NCI-H146 treated with DMSO at 0.1 percent for 48 hours (cell line): ENCODE data around the gene FOXRED1.
"Not testable (repeated sequence)": the region's sequence is repeated elsewhere in the genome, so short reads cannot be mapped to it uniquely, and the experiment has no call there.

Experiments used
- DNase-seq: peaks from one replicate; lab custom pipeline; 2025; ENCODE audit not compliant: unreplicated experiment; lab: John Stamatoyannopoulos, UW

The FOXRED1 gene

DNA sequence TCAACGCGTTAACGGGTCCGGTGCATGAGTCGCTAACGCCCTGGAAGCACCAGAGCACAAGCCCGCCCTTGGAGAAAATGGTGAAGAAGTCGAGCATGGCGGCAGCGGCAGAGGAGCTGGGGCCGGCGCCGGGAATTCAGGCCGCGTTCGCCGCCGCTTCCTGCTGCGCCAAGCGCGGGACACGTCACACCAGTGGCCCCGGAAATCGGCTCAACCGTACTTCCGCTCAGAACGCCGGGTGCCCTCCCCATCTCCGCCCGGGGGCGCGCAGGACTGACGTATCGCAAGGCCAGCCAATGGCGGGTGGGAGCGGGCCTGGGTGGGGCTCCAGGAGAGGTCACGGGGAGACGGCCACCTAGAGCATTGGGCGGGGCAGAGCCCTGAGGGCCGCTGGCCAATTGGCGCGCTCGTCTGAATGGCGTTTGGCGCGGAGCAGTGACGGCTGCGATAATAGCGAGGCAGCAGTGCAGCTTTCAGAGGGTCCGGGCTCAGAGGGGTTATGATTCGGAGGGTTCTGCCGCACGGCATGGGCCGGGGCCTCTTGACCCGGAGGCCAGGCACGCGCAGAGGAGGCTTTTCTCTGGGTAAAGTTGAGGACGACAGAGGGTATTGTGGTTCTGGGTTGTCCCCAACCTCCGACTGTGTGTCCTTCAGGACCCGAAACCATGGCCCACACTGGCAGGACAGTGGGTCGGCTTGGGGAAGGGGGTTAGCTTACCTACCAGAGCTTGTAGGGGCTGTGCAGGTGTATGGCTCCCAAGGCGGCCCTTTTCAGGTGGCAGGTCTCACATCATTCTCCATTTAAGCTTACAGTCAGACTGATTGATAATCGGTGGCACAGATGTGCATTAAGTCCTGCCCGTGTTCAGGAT, at the start of gene FOXRED1, which contains the start of gene SRPRA:
Gene FOXRED1 (plus strand): TSS at position 447 of the 872 bp plus-strand sequence. CDS start 53 bp downstream, at position 500.
Gene SRPRA (minus strand): TSS at position 188 of the 872 bp plus-strand sequence. CDS start 91 bp downstream, at position 97.
- DNase-seq = peak; percentile 94

GRCh38 chr11:126219547-126219946, 49.4 kb upstream of the FOXRED1 start:
- DNase-seq = no peak

GRCh38 chr11:126224647-126225294, 44.2 kb upstream of the FOXRED1 start:
- no peak for DNase-seq

DNA sequence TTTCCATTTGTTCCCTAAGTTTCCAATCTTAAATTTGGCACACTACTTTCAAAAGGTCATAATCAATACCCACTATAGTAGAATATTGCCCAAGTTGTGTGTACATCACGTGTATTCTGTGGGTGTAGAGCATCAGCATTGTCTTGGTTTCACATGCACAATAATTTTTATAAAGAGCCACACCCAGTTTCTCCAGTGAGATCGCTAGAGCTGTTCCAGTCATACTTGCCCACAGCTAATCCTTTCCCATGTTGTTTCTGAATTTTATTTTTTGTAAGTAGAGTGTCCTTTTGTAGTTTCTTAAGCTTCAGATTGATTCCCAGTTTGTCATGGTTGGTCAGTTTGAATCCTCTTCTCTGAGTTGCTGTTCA, 43.7 kb upstream of the FOXRED1 start:
- DNase-seq = no peak

DNA sequence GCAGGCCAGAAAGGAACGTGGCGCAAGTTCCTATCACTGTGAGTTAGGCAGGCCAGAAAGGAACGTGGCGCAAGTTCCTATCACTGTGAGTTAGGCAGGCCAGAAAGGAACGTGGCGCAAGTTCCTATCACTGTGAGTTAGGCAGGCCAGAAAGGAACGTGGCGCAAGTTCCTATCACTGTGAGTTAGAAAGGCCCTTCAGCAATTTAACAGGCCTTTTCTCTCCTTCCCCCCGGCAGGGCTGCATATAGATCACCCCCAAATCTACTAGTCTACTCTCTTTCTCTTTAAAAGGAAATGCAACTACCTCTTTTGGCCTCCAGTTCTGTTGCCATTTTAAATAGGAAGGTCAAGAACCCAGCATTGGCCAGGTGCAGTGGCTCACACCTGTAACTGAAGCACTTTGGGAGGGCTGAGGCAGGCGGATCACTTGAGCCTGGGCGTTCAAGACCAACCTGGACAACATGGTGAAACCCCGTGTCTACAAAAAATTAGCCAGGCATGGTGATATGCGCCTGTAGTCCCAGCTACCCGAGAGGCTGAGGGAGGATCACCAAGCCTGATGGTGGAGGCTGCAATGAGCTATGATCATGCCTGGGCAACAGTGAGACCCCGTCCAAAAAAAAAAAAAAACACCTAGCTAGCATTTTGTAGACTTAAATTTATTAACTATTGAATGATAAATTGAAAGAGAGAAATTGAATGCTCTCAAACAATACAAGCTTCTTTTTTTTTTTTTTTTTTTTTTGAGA, 42.4 kb upstream of the FOXRED1 start:
- DNase-seq = no peak

DNA sequence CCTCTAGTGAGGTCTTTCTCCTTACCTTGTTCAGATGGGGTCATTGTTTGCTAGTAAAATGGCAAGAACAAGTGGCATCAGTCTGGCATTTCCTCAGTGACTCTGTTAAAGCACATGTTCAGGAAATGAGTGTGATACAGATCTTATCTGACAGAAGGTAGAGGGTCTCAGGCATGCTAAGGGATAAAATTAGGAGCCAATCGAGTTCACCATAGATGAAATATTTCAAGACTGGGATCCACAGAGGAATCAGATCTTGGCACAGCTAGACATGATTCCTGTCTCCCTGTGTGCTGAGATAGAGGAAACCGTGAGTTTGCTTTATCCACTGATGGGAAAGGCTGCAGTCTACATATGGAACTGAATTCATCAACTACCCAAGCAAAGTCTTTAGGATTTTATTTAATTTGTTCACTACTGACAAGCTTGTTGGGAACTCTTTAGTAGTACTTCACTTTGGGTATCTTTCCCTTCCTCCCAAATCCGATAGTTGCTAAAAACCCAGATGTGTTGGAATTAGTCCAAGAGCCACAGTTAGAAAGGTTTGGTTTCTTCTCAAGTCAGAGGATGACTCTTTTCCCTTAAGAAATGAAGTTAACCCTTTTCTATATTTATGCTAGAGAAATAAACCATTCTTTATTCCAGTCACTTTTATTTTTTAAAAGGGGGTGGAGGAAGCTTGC, 39.0 kb upstream of the FOXRED1 start:
- DNase-seq = no peak

- no peak for DNase-seq
Observed at GRCh38 chr11:126231725-126232459, 37.1 kb upstream of the FOXRED1 start.

DNA sequence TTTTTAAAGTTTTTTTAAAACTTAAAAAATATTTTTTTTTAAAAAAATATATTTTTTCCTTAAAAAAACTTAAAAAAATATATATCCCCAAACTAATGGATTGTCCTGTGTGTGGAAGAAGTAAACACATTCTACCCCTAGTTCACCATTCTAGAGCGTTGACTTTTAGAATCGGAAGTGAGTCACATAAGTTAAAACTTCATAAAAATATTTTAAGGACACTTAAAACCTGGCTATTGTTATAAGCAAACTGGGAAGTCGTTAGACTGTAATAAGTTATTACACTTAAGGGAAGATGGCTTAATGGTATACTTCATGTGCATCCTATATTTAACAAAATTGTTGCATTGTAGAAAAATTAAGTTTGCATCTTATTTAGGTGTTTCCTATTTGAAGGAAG, 36.3 kb upstream of the FOXRED1 start:
- no peak for DNase-seq

DNA sequence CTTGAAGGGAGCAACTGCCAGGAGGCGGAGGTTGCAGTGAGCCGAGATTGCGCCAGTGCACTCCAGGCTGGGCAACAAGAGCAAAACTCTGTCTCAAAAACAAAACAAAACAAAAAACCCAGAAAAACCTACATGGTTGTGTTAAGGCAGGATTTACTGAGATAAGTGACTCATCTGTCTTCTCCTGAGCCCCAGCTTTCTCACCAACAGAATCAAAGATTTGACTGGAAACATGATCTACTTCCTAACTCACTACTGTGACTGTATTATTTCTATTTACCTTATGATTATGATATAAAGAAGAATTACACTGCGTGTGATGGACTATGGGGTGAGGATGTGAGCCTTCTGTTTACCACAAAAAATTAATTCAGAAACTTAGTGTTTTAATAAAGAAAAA, 35.6 kb upstream of the FOXRED1 start:
- no peak for DNase-seq

DNA sequence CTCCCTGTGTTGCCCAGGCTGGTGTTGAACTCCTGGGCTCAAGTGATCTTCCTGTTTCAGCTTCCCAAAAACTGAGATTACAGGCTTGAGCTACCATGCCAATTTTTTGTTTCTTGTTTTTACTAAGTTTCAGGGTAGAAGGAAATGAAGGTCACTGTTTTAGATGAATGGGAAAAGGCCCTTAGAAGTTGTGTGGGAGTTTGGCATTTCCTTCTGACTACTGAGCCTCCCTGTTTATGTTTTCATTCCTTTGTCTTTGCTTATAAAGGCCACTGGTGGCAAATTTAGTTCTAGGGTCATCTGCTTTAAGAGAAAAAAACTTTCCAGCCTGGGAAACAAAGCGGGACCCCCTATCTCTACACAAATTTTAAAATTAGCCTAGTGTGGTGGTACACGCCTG, 22.3 kb upstream of the FOXRED1 start:
- DNase-seq = no peak

- no peak for DNase-seq
Observed at GRCh38 chr11:126253265-126253664, 15.7 kb upstream of the FOXRED1 start.

DNA sequence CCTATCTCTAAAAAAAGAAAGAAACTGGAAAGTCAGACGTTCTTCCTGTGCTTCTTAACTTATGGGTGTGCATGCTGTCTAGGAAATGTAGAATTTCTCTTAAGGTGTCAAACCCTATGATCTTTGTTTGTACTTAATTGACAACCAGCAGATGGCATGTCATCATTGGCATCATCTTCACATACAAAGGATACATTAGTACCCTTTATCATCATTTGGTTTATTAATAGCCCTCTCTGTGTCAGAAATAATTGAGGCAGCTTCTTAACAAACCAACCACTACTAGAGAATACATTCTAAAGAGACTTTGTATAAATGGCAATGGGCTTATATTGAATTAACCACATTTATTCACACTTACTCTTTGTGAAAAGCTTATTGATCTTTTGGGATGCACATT, 14.1 kb upstream of the FOXRED1 start:
- no peak for DNase-seq

DNA sequence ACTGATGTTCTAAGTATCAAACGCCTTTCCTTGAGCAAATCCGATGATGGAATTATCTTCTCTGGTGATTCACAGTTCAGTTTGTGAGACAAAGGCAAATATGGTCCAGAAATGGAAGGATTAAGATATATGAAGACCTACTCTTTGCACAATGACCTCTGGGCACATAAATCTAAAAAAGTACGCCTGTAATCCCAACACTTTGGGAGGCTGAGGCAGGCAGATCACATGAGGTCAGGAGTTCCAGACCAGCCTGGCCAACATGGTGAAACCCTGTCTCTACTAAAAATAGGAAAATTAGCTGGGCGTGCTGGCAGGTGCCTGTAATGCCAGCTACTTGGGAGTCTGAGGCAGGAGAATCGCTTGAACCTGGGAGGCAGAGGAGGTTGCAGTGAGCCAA, 13.4 kb upstream of the FOXRED1 start:
- not testable (repeated sequence) for DNase-seq

DNA sequence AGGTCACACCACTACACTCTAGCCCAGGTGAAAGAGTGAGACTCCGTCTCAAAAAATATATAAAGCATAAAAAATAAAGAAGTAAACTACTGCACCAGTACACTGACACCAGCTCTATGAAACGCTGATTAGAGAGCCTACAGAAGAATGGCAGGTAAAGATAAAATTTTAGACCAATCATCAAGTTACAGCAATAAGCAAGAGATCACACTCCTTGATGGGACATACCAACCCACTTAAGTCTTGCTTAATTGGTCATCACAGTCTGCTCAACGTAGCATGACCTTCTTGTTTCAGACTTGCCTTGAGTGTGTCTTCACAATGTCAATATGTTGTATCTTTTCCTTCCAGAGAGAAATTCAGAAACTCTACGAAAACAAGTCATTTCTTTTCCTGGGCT, 12.7 kb upstream of the FOXRED1 start:
- DNase-seq = no peak

- no peak for DNase-seq
Observed at GRCh38 chr11:126257144-126257543, 11.8 kb upstream of the FOXRED1 start.

DNA sequence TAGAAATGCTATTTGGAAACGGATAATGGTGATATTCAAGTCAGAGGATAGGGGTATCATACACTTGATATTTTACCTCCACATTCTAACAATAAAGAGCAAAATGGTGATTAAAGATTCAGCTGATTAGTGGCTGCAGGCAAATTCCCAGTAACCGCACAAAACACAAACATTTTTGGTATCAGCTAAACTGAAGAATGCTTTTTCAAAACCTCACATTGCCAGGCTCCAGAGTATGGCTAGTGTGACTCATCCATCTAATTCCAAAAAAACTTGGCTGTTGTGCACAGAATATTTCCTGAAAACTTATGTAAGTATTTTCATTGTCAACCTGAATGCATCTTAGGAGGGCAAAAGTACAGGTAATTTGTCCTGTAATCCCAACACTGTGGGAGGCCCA, 11.2 kb upstream of the FOXRED1 start:
- DNase-seq = no peak

- no peak for DNase-seq
Observed at GRCh38 chr11:126262216-126262615, 6.7 kb upstream of the FOXRED1 start.

- DNase-seq = no peak
Observed at GRCh38 chr11:126263489-126263888, 5.5 kb upstream of the FOXRED1 start.

- no peak for DNase-seq
Observed at GRCh38 chr11:126265811-126266210, 3.1 kb upstream of the FOXRED1 start.

DNA sequence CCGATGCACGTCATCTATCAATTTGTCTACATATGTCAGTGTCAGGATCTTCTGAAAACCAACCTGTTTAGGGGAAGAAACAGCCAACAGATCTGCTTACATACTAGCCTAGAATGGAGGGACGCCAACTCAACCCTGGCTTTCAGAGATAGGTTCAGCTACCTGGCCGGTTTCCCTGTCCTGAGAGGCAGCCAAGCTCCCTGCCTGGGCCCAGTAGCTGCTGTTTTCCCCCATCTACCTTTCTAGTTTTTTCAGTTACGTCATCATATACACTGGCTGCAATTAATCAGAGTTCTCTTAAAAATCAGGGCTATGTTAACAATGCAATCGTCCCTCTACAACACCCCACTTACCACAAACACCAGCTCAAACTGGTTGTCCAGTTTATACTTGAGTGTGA, 1.3 kb upstream of the FOXRED1 start:
- no peak for DNase-seq

GRCh38 chr11:126268361-126268707, 620 bp upstream of the FOXRED1 start:
- DNase-seq = no peak
